ENCODE measurements around the gene PCBP3.

Gene PCBP3

DNA sequence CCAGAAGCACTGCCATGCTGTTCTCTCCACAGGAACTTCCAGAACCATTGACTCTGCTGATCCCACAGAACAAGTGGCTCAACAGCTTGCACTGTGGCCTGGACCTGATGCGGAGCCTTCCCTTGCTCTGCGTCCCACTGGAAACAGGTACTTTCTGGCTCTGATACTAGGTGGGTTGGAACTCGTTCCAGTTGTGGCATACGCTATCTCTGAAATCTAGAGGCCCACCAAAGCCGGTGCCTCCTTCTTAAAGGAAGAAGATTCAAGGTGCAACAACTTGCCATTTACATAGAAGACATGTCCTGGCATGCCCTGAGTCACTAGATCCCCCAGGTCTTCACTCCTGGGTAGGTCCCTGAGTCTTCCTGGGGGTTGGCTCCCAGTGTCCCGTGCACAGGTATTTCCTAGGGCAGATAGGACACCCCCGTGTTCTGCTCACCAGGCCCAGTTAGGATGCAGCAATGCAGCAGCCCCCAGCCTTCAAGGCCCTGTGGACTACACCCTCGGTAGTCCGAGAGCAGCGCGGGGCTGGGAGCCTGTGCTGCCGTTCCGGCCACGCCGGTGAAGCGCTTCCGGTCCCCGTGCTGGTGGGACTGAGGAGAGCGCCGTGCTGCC, 10.8 kb upstream of the PCBP3 start:
- Histone ChIP-seq H3K9me3 (ENCODE audit: low read length) (no peaks in the 10 kb centered on the region), H2AFZ (ENCODE audit: low read depth, low read length) (no peak overlapping the region), H3K36me3 (ENCODE audit: insufficient read depth, low read length) (no peaks in the 10 kb centered on the region), H3K4me3 (ENCODE audit: low read length) (no peak overlapping the region), H3K4me1 (ENCODE audit: insufficient read depth, low read length) (no peaks in the 10 kb centered on the region), H3K27me3 (ENCODE audit: insufficient read depth, low read length) (peaks cover 6% of the 10 kb centered on the region)

DNA sequence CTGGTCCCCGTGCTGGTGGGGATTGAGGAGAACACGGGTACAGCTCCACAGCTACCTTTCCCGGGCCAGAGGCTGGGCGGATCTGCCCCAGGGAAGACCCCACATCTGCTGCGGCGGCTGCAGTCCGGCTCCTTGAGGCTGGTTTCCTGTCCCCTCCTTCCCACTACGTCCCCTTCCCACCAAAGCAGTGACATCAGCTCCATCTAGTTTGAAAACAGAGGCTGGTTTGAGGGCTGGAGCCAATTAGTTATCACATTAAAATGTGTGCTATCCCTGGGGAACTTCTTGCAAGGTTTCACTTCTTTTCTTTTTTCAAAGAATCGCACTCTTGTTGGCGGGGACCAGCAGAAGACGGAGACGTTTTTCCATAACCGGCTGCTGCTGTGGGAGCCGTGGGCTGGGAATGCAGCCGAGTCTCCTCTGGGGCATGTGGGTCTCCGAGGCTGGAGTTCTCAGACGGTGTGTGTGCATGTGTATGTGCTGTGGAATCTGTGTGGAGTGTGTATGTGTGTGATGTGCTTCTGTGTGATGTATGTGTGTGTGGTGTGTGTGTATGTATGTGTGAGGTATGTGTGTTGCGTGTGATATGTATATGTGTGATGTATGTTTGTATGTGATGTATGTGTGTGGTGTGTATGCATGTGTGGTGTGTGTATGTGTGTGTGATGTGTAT, 8.9 kb upstream of the PCBP3 start:
- H3K27me3 ChIP-seq (ENCODE audit: insufficient read depth, low read length), result peaks cover 18% of the 10 kb centered on the region
- no peak overlapping the region for H2AFZ ChIP-seq (ENCODE audit: low read depth, low read length)
- no peaks in the 10 kb centered on the region for H3K36me3 ChIP-seq (ENCODE audit: insufficient read depth, low read length)
- no peaks in the 10 kb centered on the region for H3K9me3 ChIP-seq (ENCODE audit: low read length)
- H3K4me1 ChIP-seq (ENCODE audit: insufficient read depth, low read length), result no peaks in the 10 kb centered on the region
- no peak overlapping the region for H3K4me3 ChIP-seq (ENCODE audit: low read length)

DNA sequence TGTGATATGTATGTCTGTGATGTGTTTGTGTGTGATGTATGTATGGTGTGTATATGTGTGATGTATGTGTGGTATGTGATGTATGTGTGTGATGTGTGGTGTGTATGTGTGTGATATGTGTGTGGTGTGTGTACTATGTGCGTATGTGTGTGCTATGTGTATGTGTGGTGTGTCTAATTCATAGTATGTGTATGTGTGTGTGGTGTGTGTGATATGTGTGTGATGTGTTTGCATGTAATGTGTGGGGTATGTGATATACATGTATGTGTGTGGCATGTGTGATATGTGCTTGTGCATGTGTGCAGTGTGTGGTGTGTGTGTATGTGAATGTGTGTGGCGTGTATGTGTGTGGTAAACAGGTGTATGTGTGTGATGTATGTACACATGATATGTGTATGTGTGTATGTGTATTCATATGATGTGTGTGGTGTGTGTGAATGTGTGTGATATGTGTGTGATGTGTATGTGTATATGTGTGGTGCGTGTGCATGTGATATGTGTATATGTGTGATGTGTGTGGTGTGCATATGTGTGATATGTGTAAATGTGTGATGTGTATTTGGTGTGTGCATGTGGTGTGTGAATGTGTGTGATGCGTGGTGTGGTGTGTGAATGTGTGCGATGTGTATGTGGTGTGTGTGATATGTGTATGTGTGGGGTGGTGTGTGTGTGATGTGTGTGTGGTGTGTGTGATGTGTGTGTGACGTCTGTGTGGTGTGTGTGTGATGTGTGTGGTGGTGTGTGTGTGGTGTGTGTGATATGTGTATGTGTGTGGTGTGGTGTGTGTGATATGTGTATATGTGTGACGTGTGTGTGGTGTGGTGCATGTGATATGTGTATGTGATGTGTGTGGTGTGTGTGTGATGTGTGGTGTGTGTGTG, 8.0 kb upstream of the PCBP3 start:
- H3K4me3 ChIP-seq (ENCODE audit: low read length), result no peak overlapping the region
- H3K4me1 ChIP-seq (ENCODE audit: insufficient read depth, low read length), result no peaks in the 10 kb centered on the region
- peaks cover 27% of the 10 kb centered on the region for H3K27me3 ChIP-seq (ENCODE audit: insufficient read depth, low read length)

GRCh38 chr21:45636459-45636858, 7.1 kb upstream of the PCBP3 start:
- peaks cover 36% of the 10 kb centered on the region for H3K27me3 ChIP-seq (ENCODE audit: insufficient read depth, low read length)
- H3K36me3 ChIP-seq (ENCODE audit: insufficient read depth, low read length), result no peaks in the 10 kb centered on the region
- no peaks in the 10 kb centered on the region for H3K4me1 ChIP-seq (ENCODE audit: insufficient read depth, low read length)
- H3K4me3 ChIP-seq (ENCODE audit: low read length), result no peak overlapping the region
- no peaks in the 10 kb centered on the region for H3K9me3 ChIP-seq (ENCODE audit: low read length)
- H2AFZ ChIP-seq (ENCODE audit: low read depth, low read length), result no peak overlapping the region

More for the DNA sequence above, 8.0 kb upstream of the PCBP3 start:
- Histone ChIP-seq H3K36me3 (ENCODE audit: insufficient read depth, low read length) (no peaks in the 10 kb centered on the region), H3K9me3 (ENCODE audit: low read length) (no peaks in the 10 kb centered on the region), H2AFZ (ENCODE audit: low read depth, low read length) (no peak overlapping the region)

GRCh38 chr21:45636951-45637646, 6.4 kb upstream of the PCBP3 start:
- Histone ChIP-seq H3K36me3 (ENCODE audit: insufficient read depth, low read length) (no peaks in the 10 kb centered on the region), H3K9me3 (ENCODE audit: low read length) (no peaks in the 10 kb centered on the region), H3K4me3 (ENCODE audit: low read length) (no peak overlapping the region), H3K4me1 (ENCODE audit: insufficient read depth, low read length) (no peaks in the 10 kb centered on the region), H3K27me3 (ENCODE audit: insufficient read depth, low read length) (peaks cover 42% of the 10 kb centered on the region), H2AFZ (ENCODE audit: low read depth, low read length) (no peak overlapping the region)

GRCh38 chr21:45637883-45638282, 5.6 kb upstream of the PCBP3 start:
- Histone ChIP-seq H3K4me1 (ENCODE audit: insufficient read depth, low read length) (no peaks in the 10 kb centered on the region), H3K9me3 (ENCODE audit: low read length) (no peaks in the 10 kb centered on the region), H2AFZ (ENCODE audit: low read depth, low read length) (no peak overlapping the region), H3K27me3 (ENCODE audit: insufficient read depth, low read length) (peaks cover 42% of the 10 kb centered on the region), H3K4me3 (ENCODE audit: low read length) (no peak overlapping the region), H3K36me3 (ENCODE audit: insufficient read depth, low read length) (no peaks in the 10 kb centered on the region)

- no peak overlapping the region for H3K4me3 ChIP-seq (ENCODE audit: low read length)
- peaks cover 42% of the 10 kb centered on the region for H3K27me3 ChIP-seq (ENCODE audit: insufficient read depth, low read length)
- no peaks in the 10 kb centered on the region for H3K36me3 ChIP-seq (ENCODE audit: insufficient read depth, low read length)
- no peaks in the 10 kb centered on the region for H3K4me1 ChIP-seq (ENCODE audit: insufficient read depth, low read length)
- H2AFZ ChIP-seq (ENCODE audit: low read depth, low read length), result no peak overlapping the region
- no peaks in the 10 kb centered on the region for H3K9me3 ChIP-seq (ENCODE audit: low read length)
These were observed 4.8 kb upstream of the PCBP3 start for GRCh38 chr21:45638707-45639106.

DNA sequence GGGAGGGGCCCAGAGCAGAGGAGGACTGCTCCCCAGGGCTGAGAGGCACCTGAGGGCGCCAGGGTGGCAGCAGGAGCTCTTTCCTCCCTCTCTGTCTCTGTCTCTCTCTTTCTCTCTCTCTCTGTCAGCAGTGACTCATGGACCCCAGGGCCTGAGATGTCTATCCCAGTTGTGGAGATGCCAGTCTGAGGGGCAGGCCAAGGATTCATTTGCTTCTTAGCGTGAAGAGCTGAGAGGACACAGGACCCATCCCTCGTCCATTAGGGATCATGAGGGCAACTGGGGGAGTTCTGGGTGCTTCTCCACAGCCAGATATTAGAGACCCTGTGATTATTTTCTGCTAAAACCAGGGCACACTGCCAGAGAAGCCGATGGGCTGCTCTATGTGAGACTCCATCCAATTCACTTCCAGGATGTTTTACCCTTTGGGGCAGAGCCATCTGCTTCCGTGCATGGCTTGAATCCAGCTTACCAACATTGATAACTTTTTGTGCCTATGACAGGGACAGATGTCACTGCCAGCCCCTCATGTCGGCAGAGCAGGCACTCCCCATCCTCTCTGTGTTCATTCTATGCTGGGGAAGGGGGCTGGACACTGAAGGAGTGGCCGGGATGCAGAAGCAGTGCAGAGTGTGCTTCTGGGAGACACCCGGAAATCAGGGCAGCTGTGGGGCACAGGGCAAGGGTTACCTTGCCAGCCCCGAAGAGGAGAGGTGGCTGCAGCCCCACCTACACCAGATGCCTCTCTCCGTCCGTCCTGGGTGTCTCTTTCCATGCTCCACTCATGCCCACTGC, 4.1 kb upstream of the PCBP3 start:
- Histone ChIP-seq H3K4me3 (ENCODE audit: low read length) (no peak overlapping the region), H2AFZ (ENCODE audit: low read depth, low read length) (no peak overlapping the region), H3K36me3 (ENCODE audit: insufficient read depth, low read length) (no peaks in the 10 kb centered on the region), H3K27me3 (ENCODE audit: insufficient read depth, low read length) (peaks cover 44% of the 10 kb centered on the region), H3K4me1 (ENCODE audit: insufficient read depth, low read length) (peaks cover under 1% of the 10 kb centered on the region), H3K9me3 (ENCODE audit: low read length) (no peaks in the 10 kb centered on the region)

GRCh38 chr21:45640001-45640887, 3.3 kb upstream of the PCBP3 start:
- no peak overlapping the region for H3K4me3 ChIP-seq (ENCODE audit: low read length)
- peaks cover 53% of the 10 kb centered on the region for H3K27me3 ChIP-seq (ENCODE audit: insufficient read depth, low read length)
- no peaks in the 10 kb centered on the region for H3K9me3 ChIP-seq (ENCODE audit: low read length)
- no peaks in the 10 kb centered on the region for H3K36me3 ChIP-seq (ENCODE audit: insufficient read depth, low read length)
- H3K4me1 ChIP-seq (ENCODE audit: insufficient read depth, low read length), result peaks cover 3% of the 10 kb centered on the region
- no peak overlapping the region for H2AFZ ChIP-seq (ENCODE audit: low read depth, low read length)

DNA sequence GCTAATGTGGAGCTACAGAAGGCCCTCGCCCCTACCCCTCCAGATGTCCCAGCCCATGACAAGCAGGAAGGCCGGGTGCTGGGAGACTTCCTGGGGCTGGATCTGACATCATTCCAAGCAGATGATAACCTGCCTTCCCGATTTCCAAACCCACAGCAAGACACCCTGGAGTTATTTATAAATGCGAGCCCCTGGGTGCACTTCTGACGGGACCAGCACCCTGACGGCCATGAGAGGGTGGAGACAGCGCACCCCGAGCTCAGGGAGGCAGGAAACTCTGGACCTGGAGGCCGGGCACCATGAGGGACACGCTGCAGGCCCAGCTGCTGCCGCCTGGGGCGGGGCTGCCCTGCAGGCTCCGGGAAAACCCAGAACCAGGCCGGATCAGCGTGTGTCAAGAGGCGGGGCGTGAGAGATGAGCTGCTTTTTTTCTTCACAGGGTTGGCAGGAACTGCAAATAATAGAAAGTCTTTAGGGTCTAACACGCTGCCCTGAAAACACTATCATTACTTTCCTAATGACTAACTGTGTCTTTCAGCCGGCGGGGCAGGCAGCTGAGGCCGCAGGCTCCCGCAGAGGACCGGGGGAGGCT, 2.5 kb upstream of the PCBP3 start:
- Histone ChIP-seq H3K36me3 (ENCODE audit: insufficient read depth, low read length) (no peaks in the 10 kb centered on the region), H3K4me1 (ENCODE audit: insufficient read depth, low read length) (peaks cover 3% of the 10 kb centered on the region), H3K4me3 (ENCODE audit: low read length) (no peak overlapping the region), H2AFZ (ENCODE audit: low read depth, low read length) (no peak overlapping the region), H3K9me3 (ENCODE audit: low read length) (no peaks in the 10 kb centered on the region), H3K27me3 (ENCODE audit: insufficient read depth, low read length) (peaks cover 58% of the 10 kb centered on the region)

GRCh38 chr21:45641480-45642035, 2.0 kb upstream of the PCBP3 start:
- H3K27me3 ChIP-seq (ENCODE audit: insufficient read depth, low read length), result peaks cover 58% of the 10 kb centered on the region
- H3K4me3 ChIP-seq (ENCODE audit: low read length), result no peak overlapping the region
- peaks cover 3% of the 10 kb centered on the region for H3K4me1 ChIP-seq (ENCODE audit: insufficient read depth, low read length)
- no peak overlapping the region for H2AFZ ChIP-seq (ENCODE audit: low read depth, low read length)
- H3K36me3 ChIP-seq (ENCODE audit: insufficient read depth, low read length), result no peaks in the 10 kb centered on the region
- no peaks in the 10 kb centered on the region for H3K9me3 ChIP-seq (ENCODE audit: low read length)

All from neuron (in vitro differentiated cells).